Measurements from ENCODE around the gene GALP.
"Not testable (repeated sequence)": the region's sequence is repeated elsewhere in the genome, so short reads cannot be mapped to it uniquely, and the experiment has no call there.

GALP gene

GRCh38 chr19:56189785-56190184 lies 14.0 kb downstream of the GALP start:
- no peaks in the 10 kb centered on the region for H3K9me3 ChIP-seq (ENCODE audit: control insufficient read depth in 2 of 2, low read length in 2 of 2)
- no peaks in the 10 kb centered on the region for H3K36me3 ChIP-seq (ENCODE audit: control insufficient read depth in 2 of 2, insufficient read depth in 2 of 2, low read length in 2 of 2)
- no peaks in the 10 kb centered on the region for H3K4me1 ChIP-seq (ENCODE audit: control insufficient read depth, insufficient read depth, low read length)
- H3K27ac ChIP-seq (ENCODE audit: low read length), result no peak overlapping the region
- no peak overlapping the region for H3K4me3 ChIP-seq (ENCODE audit: low read length in 2 of 2)
- H3K9ac ChIP-seq (ENCODE audit: low read length in 2 of 2), result no peak overlapping the region
- H3K27me3 ChIP-seq (ENCODE audit: control insufficient read depth in 1 of 2, insufficient read depth in 2 of 2, low read length in 2 of 2), result peaks cover 0 to 3% of the 10 kb centered on the region in 2 donors

- Histone ChIP-seq H3K4me3 (ENCODE audit: low read length in 2 of 2) (no peak overlapping the region), H3K9ac (ENCODE audit: low read length in 2 of 2) (no peak overlapping the region), H3K36me3 (ENCODE audit: control insufficient read depth in 2 of 2, insufficient read depth in 2 of 2, low read length in 2 of 2) (no peaks in the 10 kb centered on the region)
Measured at GRCh38 chr19:56191115-56191514, 15.3 kb downstream of the GALP start.

GRCh38 chr19:56191711-56192110 lies 15.9 kb downstream of the GALP start:
- Histone ChIP-seq H3K27ac (ENCODE audit: low read length) (no peak overlapping the region), H3K4me1 (ENCODE audit: control insufficient read depth, insufficient read depth, low read length) (no peaks in the 10 kb centered on the region), H3K4me3 (ENCODE audit: low read length in 2 of 2) (no peak overlapping the region), H3K27me3 (ENCODE audit: control insufficient read depth in 1 of 2, insufficient read depth in 2 of 2, low read length in 2 of 2) (no peaks in the 10 kb centered on the region), H3K36me3 (ENCODE audit: control insufficient read depth in 2 of 2, insufficient read depth in 2 of 2, low read length in 2 of 2) (no peaks in the 10 kb centered on the region), H3K9me3 (ENCODE audit: control insufficient read depth in 2 of 2, low read length in 2 of 2) (no peaks in the 10 kb centered on the region), H3K9ac (ENCODE audit: low read length in 2 of 2) (no peak overlapping the region)

More at GRCh38 chr19:56191115-56191514, 15.3 kb downstream of the GALP start:
- H3K4me1 ChIP-seq (ENCODE audit: control insufficient read depth, insufficient read depth, low read length), result no peaks in the 10 kb centered on the region
- no peaks in the 10 kb centered on the region for H3K9me3 ChIP-seq (ENCODE audit: control insufficient read depth in 2 of 2, low read length in 2 of 2)
- no peak overlapping the region for H3K27ac ChIP-seq (ENCODE audit: low read length)
- H3K27me3 ChIP-seq (ENCODE audit: control insufficient read depth in 1 of 2, insufficient read depth in 2 of 2, low read length in 2 of 2), result no peaks in the 10 kb centered on the region

- no peaks in the 10 kb centered on the region for H3K36me3 ChIP-seq (ENCODE audit: control insufficient read depth in 2 of 2, insufficient read depth in 2 of 2, low read length in 2 of 2)
- no peak overlapping the region for H3K27ac ChIP-seq (ENCODE audit: low read length)
- no peaks in the 10 kb centered on the region for H3K4me1 ChIP-seq (ENCODE audit: control insufficient read depth, insufficient read depth, low read length)
- no peak overlapping the region for H3K4me3 ChIP-seq (ENCODE audit: low read length in 2 of 2)
- no peaks in the 10 kb centered on the region for H3K9me3 ChIP-seq (ENCODE audit: control insufficient read depth in 2 of 2, low read length in 2 of 2)
- H3K27me3 ChIP-seq (ENCODE audit: control insufficient read depth in 1 of 2, insufficient read depth in 2 of 2, low read length in 2 of 2), result no peaks in the 10 kb centered on the region
- no peak overlapping the region for H3K9ac ChIP-seq (ENCODE audit: low read length in 2 of 2)
Measured at GRCh38 chr19:56193981-56194640, 18.3 kb downstream of the GALP start.

- not testable (repeated sequence) for H3K27me3 ChIP-seq (ENCODE audit: control insufficient read depth in 1 of 2, insufficient read depth in 2 of 2, low read length in 2 of 2); H3K4me3 ChIP-seq (ENCODE audit: low read length in 2 of 2); H3K9ac ChIP-seq (ENCODE audit: low read length in 2 of 2); H3K4me1 ChIP-seq (ENCODE audit: control insufficient read depth, insufficient read depth, low read length); H3K9me3 ChIP-seq (ENCODE audit: control insufficient read depth in 2 of 2, low read length in 2 of 2); H3K27ac ChIP-seq (ENCODE audit: low read length); H3K36me3 ChIP-seq (ENCODE audit: control insufficient read depth in 2 of 2, insufficient read depth in 2 of 2, low read length in 2 of 2)
Measured at GRCh38 chr19:56197646-56198045, 21.8 kb downstream of the GALP start, which contains the start of gene ZSCAN5B. ZSCAN5B (minus strand) TSS chr19:56197783; CDS start chr19:56193052, 4,731 bp downstream.

GRCh38 chr19:56199687-56200086 lies 23.9 kb downstream of the GALP start:
- Histone ChIP-seq H3K9ac (ENCODE audit: low read length in 2 of 2) (no peak overlapping the region), H3K27ac (ENCODE audit: low read length) (no peak overlapping the region), H3K36me3 (ENCODE audit: control insufficient read depth in 2 of 2, insufficient read depth in 2 of 2, low read length in 2 of 2) (no peaks in the 10 kb centered on the region), H3K4me3 (ENCODE audit: low read length in 2 of 2) (no peak overlapping the region), H3K4me1 (ENCODE audit: control insufficient read depth, insufficient read depth, low read length) (no peaks in the 10 kb centered on the region), H3K9me3 (ENCODE audit: control insufficient read depth in 2 of 2, low read length in 2 of 2) (no peaks in the 10 kb centered on the region), H3K27me3 (ENCODE audit: control insufficient read depth in 1 of 2, insufficient read depth in 2 of 2, low read length in 2 of 2) (no peaks in the 10 kb centered on the region)

- H3K4me3 ChIP-seq (ENCODE audit: low read length in 2 of 2), result no peak within 1 kb of the TSS
- no peaks in the 10 kb centered on the region for H3K27me3 ChIP-seq (ENCODE audit: control insufficient read depth in 1 of 2, insufficient read depth in 2 of 2, low read length in 2 of 2)
Measured at GRCh38 chr19:56201973-56202372, 26.2 kb downstream of the GALP start, which contains the start of gene ZSCAN5C. ZSCAN5C (plus strand) TSS chr19:56202273; CDS start chr19:56205914, 3,641 bp downstream.

GRCh38 chr19:56207581-56207980 lies 31.8 kb downstream of the GALP start:
- H3K27me3 ChIP-seq (ENCODE audit: control insufficient read depth in 1 of 2, insufficient read depth in 2 of 2, low read length in 2 of 2); H3K4me3 ChIP-seq (ENCODE audit: low read length in 2 of 2); H3K36me3 ChIP-seq (ENCODE audit: control insufficient read depth in 2 of 2, insufficient read depth in 2 of 2, low read length in 2 of 2); H3K9me3 ChIP-seq (ENCODE audit: control insufficient read depth in 2 of 2, low read length in 2 of 2); H3K4me1 ChIP-seq (ENCODE audit: control insufficient read depth, insufficient read depth, low read length); H3K27ac ChIP-seq (ENCODE audit: low read length); H3K9ac ChIP-seq (ENCODE audit: low read length in 2 of 2): not testable (repeated sequence)

More at GRCh38 chr19:56201973-56202372, 26.2 kb downstream of the GALP start, which contains the start of gene ZSCAN5C:
- Histone ChIP-seq H3K4me1 (ENCODE audit: control insufficient read depth, insufficient read depth, low read length) (no peaks in the 10 kb centered on the region), H3K36me3 (ENCODE audit: control insufficient read depth in 2 of 2, insufficient read depth in 2 of 2, low read length in 2 of 2) (no peaks in the 10 kb centered on the region), H3K9me3 (ENCODE audit: control insufficient read depth in 2 of 2, low read length in 2 of 2) (no peaks in the 10 kb centered on the region), H3K9ac (ENCODE audit: low read length in 2 of 2) (no peak within 1 kb of the TSS), H3K27ac (ENCODE audit: low read length) (no peak within 1 kb of the TSS)

GRCh38 chr19:56209091-56209490 lies 33.3 kb downstream of the GALP start:
- Histone ChIP-seq H3K27me3 (ENCODE audit: control insufficient read depth in 1 of 2, insufficient read depth in 2 of 2, low read length in 2 of 2) (peaks cover 2 to 4% of the 10 kb centered on the region in 2 donors), H3K9ac (ENCODE audit: low read length in 2 of 2) (no peak overlapping the region), H3K36me3 (ENCODE audit: control insufficient read depth in 2 of 2, insufficient read depth in 2 of 2, low read length in 2 of 2) (no peaks in the 10 kb centered on the region), H3K27ac (ENCODE audit: low read length) (no peak overlapping the region), H3K4me1 (ENCODE audit: control insufficient read depth, insufficient read depth, low read length) (no peaks in the 10 kb centered on the region), H3K9me3 (ENCODE audit: control insufficient read depth in 2 of 2, low read length in 2 of 2) (no peaks in the 10 kb centered on the region), H3K4me3 (ENCODE audit: low read length in 2 of 2) (no peak overlapping the region)

- not testable (repeated sequence) for H3K4me3 ChIP-seq (ENCODE audit: low read length in 2 of 2); H3K27me3 ChIP-seq (ENCODE audit: control insufficient read depth in 1 of 2, insufficient read depth in 2 of 2, low read length in 2 of 2); H3K36me3 ChIP-seq (ENCODE audit: control insufficient read depth in 2 of 2, insufficient read depth in 2 of 2, low read length in 2 of 2); H3K27ac ChIP-seq (ENCODE audit: low read length); H3K4me1 ChIP-seq (ENCODE audit: control insufficient read depth, insufficient read depth, low read length); H3K9ac ChIP-seq (ENCODE audit: low read length in 2 of 2); H3K9me3 ChIP-seq (ENCODE audit: control insufficient read depth in 2 of 2, low read length in 2 of 2)
Measured at GRCh38 chr19:56210036-56210435, 34.2 kb downstream of the GALP start.

GRCh38 chr19:56211718-56212117 lies 35.9 kb downstream of the GALP start:
- H3K9me3 ChIP-seq (ENCODE audit: control insufficient read depth in 2 of 2, low read length in 2 of 2), result no peaks in the 10 kb centered on the region
- H3K27ac ChIP-seq (ENCODE audit: low read length), result no peak overlapping the region
- no peaks in the 10 kb centered on the region for H3K4me1 ChIP-seq (ENCODE audit: control insufficient read depth, insufficient read depth, low read length)
- no peaks in the 10 kb centered on the region for H3K36me3 ChIP-seq (ENCODE audit: control insufficient read depth in 2 of 2, insufficient read depth in 2 of 2, low read length in 2 of 2)
- H3K9ac ChIP-seq (ENCODE audit: low read length in 2 of 2), result no peak overlapping the region
- H3K4me3 ChIP-seq (ENCODE audit: low read length in 2 of 2), result no peak overlapping the region
- H3K27me3 ChIP-seq (ENCODE audit: control insufficient read depth in 1 of 2, insufficient read depth in 2 of 2, low read length in 2 of 2), result peaks cover 2 to 4% of the 10 kb centered on the region in 2 donors
